Measurements from ENCODE around the gene PKMYT1. TPM values are rescaled to one million over a fixed set of nuclear protein-coding genes. Genes with fewer than 3 reads are reported as not detected.

PKMYT1 gene
- total and polyA plus RNA-seq, 2 experiments from 2014 or later = 90.9 to 100 TPM

DNA sequence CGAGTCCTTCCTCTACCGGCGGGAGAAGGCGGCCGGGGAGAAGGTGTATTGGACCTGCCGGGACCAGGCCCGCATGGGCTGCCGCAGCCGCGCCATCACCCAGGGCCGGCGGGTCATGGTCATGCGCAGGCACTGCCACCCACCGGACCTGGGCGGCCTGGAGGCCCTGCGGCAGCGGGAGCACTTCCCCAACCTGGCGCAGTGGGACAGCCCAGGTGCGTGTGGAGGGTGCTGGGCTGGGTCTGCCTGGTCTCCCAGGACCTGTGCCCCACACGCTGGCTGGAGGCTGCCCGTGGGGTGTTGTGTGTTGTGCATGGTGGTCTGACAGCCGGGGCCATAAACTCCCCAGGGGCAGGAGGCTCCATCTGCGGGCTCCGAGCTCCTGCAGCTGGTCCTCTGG lies 43.1 kb downstream of the PKMYT1 start:
- no peak; the same call in 1 of the 3 replicates for ATAC-seq
- H4K20me1 ChIP-seq (replicated peaks; ENCODE audit: insufficient read depth) = no peaks in the 10 kb centered on the region; the same call in 1 of the 2 replicates
- peaks cover 4% of the 10 kb centered on the region; the same call in 1 of the 3 replicates for H3K4me1 Mint-ChIP-seq

More for the DNA sequence above, 43.1 kb downstream of the PKMYT1 start:
- Mint-ChIP-seq H3K4me3 (no peak overlapping the region), H3K27ac (no peak overlapping the region), H3K36me3 (ENCODE audit: low read depth) (peaks cover 23% of the 10 kb centered on the region), H3K27me3 (ENCODE audit: insufficient read depth, low read depth, poor library complexity) (peaks cover 3% of the 10 kb centered on the region), H3K9me3 (no peaks in the 10 kb centered on the region)
- Histone ChIP-seq H3K4me1 (ENCODE audit: insufficient read depth) (no peaks in the 10 kb centered on the region), H3K79me2 (replicated peaks; ENCODE audit: insufficient read depth) (no peaks in the 10 kb centered on the region), H3K4me3 (no peak overlapping the region), H3K27me3 (ENCODE audit: insufficient read depth) (no peaks in the 10 kb centered on the region), H3F3A (replicated peaks; ENCODE audit: low read depth) (no peaks in the 10 kb centered on the region), H2AFZ (no peak overlapping the region), H3K4me2 (no peak overlapping the region), H3K9me2 (ENCODE audit: insufficient read depth) (no peaks in the 10 kb centered on the region), H3K27ac (ENCODE audit: low read depth) (no peak overlapping the region), H3K36me3 (ENCODE audit: insufficient read depth) (no peaks in the 10 kb centered on the region)
- TF ChIP-seq, protein P1, sequence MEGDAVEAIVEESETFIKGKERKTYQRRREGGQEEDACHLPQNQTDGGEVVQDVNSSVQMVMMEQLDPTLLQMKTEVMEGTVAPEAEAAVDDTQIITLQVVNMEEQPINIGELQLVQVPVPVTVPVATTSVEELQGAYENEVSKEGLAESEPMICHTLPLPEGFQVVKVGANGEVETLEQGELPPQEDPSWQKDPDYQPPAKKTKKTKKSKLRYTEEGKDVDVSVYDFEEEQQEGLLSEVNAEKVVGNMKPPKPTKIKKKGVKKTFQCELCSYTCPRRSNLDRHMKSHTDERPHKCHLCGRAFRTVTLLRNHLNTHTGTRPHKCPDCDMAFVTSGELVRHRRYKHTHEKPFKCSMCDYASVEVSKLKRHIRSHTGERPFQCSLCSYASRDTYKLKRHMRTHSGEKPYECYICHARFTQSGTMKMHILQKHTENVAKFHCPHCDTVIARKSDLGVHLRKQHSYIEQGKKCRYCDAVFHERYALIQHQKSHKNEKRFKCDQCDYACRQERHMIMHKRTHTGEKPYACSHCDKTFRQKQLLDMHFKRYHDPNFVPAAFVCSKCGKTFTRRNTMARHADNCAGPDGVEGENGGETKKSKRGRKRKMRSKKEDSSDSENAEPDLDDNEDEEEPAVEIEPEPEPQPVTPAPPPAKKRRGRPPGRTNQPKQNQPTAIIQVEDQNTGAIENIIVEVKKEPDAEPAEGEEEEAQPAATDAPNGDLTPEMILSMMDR (conservative IDR thresholded peaks at IDR 0.05; ENCODE audit: low read depth in 2 of 2) = no peak
- TF ChIP-seq, protein P2, sequence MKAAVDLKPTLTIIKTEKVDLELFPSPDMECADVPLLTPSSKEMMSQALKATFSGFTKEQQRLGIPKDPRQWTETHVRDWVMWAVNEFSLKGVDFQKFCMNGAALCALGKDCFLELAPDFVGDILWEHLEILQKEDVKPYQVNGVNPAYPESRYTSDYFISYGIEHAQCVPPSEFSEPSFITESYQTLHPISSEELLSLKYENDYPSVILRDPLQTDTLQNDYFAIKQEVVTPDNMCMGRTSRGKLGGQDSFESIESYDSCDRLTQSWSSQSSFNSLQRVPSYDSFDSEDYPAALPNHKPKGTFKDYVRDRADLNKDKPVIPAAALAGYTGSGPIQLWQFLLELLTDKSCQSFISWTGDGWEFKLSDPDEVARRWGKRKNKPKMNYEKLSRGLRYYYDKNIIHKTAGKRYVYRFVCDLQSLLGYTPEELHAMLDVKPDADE (IDR thresholded peaks at IDR 0.05) = no peak
- TF ChIP-seq ZNF331 (CRISPR knock-in tag; IDR thresholded peaks at IDR 0.05; ENCODE audit: low read depth) = no peak
- TF ChIP-seq, protein P3, sequence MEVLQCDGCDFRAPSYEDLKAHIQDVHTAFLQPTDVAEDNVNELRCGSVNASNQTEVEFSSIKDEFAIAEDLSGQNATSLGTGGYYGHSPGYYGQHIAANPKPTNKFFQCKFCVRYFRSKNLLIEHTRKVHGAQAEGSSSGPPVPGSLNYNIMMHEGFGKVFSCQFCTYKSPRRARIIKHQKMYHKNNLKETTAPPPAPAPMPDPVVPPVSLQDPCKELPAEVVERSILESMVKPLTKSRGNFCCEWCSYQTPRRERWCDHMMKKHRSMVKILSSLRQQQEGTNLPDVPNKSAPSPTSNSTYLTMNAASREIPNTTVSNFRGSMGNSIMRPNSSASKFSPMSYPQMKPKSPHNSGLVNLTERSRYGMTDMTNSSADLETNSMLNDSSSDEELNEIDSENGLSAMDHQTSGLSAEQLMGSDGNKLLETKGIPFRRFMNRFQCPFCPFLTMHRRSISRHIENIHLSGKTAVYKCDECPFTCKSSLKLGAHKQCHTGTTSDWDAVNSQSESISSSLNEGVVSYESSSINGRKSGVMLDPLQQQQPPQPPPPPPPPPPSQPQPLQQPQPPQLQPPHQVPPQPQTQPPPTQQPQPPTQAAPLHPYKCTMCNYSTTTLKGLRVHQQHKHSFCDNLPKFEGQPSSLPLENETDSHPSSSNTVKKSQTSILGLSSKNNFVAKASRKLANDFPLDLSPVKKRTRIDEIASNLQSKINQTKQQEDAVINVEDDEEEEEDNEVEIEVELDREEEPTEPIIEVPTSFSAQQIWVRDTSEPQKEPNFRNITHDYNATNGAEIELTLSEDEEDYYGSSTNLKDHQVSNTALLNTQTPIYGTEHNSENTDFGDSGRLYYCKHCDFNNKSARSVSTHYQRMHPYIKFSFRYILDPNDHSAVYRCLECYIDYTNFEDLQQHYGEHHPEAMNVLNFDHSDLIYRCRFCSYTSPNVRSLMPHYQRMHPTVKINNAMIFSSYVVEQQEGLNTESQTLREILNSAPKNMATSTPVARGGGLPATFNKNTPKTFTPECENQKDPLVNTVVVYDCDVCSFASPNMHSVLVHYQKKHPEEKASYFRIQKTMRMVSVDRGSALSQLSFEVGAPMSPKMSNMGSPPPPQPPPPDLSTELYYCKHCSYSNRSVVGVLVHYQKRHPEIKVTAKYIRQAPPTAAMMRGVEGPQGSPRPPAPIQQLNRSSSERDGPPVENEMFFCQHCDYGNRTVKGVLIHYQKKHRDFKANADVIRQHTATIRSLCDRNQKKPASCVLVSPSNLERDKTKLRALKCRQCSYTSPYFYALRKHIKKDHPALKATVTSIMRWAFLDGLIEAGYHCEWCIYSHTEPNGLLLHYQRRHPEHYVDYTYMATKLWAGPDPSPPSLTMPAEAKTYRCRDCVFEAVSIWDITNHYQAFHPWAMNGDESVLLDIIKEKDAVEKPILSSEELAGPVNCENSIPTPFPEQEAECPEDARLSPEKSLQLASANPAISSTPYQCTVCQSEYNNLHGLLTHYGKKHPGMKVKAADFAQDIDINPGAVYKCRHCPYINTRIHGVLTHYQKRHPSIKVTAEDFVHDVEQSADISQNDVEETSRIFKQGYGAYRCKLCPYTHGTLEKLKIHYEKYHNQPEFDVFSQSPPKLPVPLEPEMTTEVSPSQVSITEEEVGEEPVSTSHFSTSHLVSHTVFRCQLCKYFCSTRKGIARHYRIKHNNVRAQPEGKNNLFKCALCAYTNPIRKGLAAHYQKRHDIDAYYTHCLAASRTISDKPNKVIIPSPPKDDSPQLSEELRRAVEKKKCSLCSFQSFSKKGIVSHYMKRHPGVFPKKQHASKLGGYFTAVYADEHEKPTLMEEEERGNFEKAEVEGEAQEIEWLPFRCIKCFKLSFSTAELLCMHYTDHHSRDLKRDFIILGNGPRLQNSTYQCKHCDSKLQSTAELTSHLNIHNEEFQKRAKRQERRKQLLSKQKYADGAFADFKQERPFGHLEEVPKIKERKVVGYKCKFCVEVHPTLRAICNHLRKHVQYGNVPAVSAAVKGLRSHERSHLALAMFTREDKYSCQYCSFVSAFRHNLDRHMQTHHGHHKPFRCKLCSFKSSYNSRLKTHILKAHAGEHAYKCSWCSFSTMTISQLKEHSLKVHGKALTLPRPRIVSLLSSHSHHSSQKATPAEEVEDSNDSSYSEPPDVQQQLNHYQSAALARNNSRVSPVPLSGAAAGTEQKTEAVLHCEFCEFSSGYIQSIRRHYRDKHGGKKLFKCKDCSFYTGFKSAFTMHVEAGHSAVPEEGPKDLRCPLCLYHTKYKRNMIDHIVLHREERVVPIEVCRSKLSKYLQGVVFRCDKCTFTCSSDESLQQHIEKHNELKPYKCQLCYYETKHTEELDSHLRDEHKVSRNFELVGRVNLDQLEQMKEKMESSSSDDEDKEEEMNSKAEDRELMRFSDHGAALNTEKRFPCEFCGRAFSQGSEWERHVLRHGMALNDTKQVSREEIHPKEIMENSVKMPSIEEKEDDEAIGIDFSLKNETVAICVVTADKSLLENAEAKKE (CRISPR knock-in tag; IDR thresholded peaks at IDR 0.05) = no peak
- no peak for TF ChIP-seq POLR2AphosphoS5 (IDR thresholded peaks at IDR 0.05; ENCODE audit: low read depth)
- no peak for TF ChIP-seq JUNB (IDR thresholded peaks at IDR 0.05; ENCODE audit: unreplicated experiment)
- TF ChIP-seq ZNF114 (CRISPR knock-in tag; IDR thresholded peaks at IDR 0.05) = no peak
- no peak for TF ChIP-seq NANOG (IDR thresholded peaks at IDR 0.05; ENCODE audit: borderline replicate concordance)
- no peak for TF ChIP-seq CREB1 (CRISPR knock-in tag; IDR thresholded peaks at IDR 0.05; ENCODE audit: low read depth)
- TF ChIP-seq, protein P4, sequence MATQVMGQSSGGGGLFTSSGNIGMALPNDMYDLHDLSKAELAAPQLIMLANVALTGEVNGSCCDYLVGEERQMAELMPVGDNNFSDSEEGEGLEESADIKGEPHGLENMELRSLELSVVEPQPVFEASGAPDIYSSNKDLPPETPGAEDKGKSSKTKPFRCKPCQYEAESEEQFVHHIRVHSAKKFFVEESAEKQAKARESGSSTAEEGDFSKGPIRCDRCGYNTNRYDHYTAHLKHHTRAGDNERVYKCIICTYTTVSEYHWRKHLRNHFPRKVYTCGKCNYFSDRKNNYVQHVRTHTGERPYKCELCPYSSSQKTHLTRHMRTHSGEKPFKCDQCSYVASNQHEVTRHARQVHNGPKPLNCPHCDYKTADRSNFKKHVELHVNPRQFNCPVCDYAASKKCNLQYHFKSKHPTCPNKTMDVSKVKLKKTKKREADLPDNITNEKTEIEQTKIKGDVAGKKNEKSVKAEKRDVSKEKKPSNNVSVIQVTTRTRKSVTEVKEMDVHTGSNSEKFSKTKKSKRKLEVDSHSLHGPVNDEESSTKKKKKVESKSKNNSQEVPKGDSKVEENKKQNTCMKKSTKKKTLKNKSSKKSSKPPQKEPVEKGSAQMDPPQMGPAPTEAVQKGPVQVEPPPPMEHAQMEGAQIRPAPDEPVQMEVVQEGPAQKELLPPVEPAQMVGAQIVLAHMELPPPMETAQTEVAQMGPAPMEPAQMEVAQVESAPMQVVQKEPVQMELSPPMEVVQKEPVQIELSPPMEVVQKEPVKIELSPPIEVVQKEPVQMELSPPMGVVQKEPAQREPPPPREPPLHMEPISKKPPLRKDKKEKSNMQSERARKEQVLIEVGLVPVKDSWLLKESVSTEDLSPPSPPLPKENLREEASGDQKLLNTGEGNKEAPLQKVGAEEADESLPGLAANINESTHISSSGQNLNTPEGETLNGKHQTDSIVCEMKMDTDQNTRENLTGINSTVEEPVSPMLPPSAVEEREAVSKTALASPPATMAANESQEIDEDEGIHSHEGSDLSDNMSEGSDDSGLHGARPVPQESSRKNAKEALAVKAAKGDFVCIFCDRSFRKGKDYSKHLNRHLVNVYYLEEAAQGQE (IDR thresholded peaks at IDR 0.05; ENCODE audit: unreplicated experiment) = no peak
- no peak for TF ChIP-seq EZH2phosphoT487 (IDR thresholded peaks at IDR 0.05; ENCODE audit: unreplicated experiment)
- no peak for DNase-seq (ENCODE audit: low spot score)

Data from GM23338 (cell line).